NCI-H187 (cell line): ENCODE data around the gene DOCK2.
A peak's percentile ranks its signal among the peaks of the same experiment; 100 is the strongest.
"Not testable (repeated sequence)": the region's sequence is repeated elsewhere in the genome, so short reads cannot be mapped to it uniquely, and the experiment has no call there.

Experiments
- DNase-seq, 2 experiments: peaks; one replicate each; lab custom pipeline; 2025; lab: John Stamatoyannopoulos, UW

DOCK2 gene

DNA sequence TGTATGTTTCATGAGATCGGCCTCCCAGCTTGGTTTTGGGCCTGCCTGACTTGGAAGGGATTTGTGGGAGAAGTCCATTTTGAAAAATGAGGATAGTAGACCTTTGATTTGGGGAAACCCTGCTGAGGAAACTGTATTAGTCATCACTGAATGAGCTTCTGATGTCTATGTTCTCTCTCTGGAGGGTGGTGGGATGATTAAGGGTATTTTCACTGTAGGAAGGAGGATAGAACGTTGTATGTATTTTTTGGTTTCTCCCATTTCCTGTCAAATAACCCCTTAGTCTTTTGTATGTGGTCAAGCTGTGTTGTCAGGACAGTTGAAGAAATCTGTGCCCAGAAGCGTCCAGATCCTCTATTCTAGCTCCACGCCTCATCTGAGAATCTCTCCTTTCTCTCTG lies 191.3 kb downstream of the DOCK2 start:
- no peak for DNase-seq

DNA sequence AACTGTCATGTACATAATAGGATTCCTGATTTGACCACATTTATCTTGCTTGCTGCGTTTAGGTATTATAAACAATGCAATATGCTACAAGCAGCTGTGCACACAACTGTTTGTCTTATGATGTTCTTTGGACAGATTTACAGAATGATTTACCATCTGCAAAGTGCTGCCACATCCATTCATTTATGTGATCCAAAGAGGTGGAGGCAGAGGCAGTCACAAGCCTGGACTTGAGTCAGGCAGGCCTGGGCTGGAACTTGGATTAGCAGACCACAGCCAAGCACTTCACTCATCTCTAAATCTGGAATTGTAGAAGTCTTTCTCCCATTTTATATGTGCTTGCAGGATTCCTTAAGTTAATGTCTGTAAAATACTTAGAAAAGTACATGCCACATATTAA lies 194.3 kb downstream of the DOCK2 start:
- peak in 1 of 2 experiments; percentile 2 for DNase-seq

DNA sequence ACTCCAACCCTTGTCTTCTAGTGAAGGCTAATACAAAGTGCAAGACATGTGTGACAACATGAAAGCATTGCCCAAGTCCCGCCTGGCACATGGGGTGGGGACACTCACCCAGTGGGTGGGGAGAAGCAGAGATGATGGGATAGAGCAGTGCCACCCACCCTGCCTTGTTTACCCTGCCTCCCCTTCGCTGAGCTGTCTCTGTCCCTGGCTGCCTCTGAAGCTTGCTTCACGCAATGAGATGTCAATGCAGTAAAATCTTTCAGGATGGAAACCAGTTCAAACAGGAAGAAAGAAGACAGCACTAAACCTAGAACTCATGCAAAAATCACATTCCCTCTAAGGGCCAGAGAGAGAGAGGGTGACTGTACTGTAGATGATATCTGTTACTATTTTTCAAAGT lies 195.2 kb downstream of the DOCK2 start:
- DNase-seq: no peak

DNA sequence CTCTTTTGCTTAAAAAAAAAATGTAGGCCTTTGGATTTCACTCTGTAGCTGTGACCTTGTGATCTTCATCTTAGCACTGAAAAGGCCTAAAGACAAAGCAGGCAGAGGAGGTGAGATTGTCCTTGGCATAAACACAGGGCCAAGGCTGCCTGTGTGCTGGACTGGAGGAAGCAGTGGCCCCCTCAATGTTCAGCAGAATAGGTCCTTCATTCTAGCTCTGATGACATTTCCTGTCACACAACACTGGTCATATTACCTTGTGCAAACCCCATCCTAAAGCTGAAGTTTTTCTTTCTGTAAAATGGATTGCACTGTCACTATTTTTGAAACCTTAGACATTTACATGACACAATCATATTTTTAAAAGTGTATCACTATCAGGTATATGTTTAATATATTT lies 195.8 kb downstream of the DOCK2 start:
- DNase-seq: no peak

DNA sequence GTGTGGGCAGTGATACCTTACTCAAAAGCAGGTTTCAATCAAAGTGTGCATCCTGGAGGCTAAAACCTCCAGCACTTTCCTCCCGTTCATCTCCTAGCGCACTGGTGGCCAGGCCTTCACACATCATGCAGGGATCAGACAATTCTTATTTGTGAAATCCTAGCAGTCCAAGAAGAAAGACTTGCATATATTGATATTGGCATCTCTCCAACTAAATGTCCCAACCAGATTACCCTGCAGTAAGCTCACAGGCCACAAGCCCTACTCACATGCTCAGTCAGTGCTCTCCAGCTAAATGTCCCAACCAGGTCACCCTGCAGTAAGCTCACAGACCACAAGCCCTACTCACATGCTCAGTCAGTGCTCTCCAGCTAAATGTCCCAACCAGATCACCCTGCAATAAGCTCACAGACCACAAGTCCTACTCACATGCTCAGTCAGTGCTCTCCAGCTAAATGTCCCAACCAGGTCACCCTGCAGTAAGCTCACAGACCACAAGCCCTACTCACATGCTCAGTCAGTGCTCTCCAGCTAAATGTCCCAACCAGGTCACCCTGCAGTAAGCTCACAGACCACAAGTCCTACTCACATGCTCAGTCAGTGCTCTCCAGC lies 196.7 kb downstream of the DOCK2 start:
- DNase-seq: not testable (repeated sequence)

DNA sequence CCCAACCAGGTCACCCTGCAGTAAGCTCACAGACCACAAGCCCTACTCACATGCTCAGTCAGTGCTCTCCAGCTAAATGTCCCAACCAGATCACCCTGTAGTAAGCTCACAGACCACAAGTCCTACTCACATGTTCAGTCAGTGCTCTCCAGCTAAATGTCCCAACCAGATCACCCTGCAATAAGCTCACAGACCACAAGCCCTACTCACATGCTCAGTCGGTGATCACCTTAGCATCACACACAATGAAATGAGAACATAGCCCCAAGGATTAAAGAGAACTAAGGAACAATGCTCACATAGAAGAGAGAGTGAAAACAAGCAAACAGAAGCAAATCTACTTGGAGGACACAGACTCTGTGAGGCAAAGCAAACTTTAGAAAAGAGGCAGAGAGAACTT lies 197.5 kb downstream of the DOCK2 start:
- DNase-seq: not testable (repeated sequence)

DNA sequence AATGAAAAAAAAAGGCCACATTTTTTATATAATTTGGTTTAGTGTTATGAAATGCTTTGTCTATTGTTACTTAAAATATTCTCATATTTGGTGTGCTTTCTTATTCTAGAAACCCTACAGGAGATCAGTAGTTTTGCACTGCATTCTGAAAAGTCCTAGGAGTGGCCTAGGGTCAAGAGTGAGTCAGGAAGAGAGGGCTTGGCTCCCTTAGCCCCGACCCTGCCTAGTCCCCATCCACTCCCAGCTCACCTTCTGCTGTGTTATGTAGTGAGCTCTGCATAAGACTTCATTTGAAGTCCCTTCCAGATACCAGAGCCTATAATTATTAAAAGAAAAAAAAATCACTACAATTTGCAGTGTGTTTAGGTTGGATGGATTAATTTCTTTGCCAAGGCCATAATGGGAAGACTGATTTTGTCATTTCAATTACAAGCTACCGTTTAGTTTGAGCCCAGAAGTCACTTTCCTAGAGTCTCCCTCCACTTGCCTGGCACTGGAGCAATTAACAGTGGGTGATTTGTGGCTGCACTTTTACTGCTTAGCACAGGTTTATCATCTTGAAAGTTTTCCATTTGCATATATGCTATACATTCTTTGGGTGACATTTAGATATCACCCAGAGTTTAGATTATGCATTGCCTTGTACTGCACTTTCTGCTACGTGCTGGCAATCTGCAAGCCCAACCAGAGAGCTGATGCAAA lies 199.9 kb downstream of the DOCK2 start:
- DNase-seq: no peak

DNA sequence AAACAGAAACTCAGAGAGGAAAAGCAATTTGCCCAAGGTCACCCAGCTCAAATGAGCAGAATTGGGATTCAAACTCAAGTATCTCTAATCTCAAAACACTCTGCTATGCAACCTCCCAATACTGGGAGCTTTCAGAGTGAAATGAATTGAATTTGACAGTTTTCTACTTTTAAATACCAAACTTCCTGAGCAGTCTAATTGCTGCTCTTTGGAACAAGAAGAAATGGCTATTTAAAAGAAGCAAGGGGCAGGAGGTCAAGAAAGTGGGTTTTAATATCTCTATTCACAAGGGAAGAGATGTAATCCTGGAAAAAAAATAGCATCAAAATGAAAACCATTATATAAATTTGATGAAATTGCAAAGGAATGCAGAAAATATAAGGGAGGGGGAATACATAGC lies 200.6 kb downstream of the DOCK2 start:
- DNase-seq: no peak

DNA sequence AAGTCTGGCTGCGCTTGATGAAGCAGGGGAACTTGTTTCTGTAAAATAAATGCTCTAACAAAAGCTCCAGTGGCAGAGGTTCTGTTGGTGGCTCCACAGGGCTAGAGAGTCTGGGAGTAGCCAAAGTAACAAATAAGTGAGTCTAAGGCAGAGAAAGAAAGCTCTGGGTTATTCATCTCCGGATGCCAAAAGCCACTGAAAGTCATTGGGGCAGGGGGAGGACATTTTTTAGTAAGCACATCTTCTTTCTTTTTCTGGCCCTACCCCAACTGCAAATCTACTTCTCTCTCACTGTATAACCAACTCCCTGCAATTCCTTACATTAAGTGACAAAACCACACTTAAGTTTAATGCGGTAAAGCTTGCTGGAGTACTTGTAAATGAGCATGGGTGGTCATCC lies 201.6 kb downstream of the DOCK2 start:
- no peak for DNase-seq

DNA sequence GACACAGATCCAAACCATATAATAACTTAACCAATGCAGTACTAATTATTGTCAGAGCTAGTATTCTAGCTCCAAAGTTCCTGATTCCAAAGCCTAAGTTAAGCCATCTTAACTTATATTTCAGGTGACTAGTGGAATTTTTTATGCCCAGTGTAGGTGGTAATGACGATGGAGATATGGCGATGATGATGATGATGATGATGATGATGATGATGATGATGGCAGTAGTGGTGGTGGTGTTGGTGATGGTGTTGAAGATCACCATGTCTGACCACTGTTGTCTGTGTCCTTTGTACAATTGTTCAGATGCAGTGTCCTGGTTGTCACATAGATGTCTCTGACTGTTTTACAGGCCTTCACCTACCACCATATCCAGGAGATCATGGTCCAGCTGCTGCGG lies 203.3 kb downstream of the DOCK2 start:
- no peak for DNase-seq

DNA sequence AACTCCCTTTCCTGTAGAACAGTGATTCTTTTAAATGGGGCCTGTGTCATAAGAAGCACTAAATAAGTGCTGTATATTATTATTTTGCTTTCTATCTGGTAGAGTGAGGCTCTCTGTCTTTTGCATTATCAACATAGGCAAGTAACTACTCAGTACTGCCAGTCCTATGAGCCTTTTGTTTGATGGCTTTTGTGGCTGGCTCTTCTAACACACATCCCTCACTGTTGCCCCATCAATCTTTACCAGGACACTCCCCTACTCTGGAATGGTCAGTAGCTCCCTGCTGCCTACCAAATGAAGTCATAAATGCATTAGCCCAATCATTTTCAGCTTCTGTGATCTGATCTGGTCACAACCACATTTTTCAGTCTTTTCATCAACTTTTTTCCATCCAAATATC lies 205.6 kb downstream of the DOCK2 start:
- no peak for DNase-seq

DNA sequence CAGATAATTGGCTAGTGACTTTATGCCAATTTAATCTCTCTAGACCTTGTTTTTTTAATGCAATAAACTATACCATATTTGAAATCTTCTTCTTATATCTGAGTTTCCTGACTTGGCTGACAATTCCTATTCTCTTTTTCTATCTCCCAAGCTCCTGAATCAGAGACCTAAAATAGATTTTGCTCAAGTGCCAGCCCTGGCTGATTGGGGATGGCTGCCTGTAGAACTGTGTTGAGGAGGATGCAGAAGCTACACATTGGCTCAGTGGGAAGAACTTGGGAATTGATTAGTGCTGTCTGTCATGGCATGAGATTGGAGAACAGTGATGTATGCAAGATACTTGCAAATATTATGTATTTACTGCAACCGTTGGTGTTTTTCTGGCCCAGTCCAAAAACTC lies 210.4 kb downstream of the DOCK2 start:
- no peak for DNase-seq

DNA sequence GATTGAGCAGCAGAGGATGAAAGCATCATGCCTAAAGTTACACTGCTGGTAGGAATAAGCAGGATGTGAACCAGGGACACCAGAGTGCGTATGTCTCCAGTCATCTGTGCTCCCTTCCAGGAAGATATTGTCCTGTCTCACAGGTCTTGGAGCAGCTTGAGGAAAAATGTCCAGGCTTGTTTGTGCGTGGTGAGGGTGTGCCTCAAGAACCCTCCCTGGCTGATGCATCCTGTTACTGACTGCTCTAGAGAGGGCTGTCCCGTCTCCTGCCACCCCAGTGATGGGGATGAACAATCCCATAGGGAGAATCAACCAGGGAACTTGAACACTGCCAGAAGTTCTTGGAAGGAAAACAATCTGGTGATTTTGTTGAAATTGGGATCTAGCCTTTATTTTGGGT lies 211.2 kb downstream of the DOCK2 start:
- no peak for DNase-seq

DNA sequence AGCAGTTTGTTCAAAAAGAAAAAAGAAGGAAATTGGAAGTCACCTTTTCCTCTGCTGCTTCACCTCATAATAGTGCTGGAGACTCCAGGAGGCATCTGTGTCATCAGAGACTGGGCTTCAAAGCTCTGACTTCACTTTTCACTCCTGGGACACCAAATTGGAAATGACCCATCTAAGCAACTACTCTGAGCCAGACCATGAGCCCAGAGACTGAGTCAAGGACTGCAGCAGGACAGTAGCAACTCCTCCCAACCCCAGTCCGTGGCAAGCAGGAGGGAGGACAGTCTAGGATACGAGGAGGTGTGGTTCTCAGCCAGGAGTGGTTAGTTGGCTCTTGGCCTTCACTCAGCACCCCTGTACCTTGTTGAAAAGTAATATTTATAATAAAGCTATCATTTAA lies 211.7 kb downstream of the DOCK2 start:
- no peak for DNase-seq

DNA sequence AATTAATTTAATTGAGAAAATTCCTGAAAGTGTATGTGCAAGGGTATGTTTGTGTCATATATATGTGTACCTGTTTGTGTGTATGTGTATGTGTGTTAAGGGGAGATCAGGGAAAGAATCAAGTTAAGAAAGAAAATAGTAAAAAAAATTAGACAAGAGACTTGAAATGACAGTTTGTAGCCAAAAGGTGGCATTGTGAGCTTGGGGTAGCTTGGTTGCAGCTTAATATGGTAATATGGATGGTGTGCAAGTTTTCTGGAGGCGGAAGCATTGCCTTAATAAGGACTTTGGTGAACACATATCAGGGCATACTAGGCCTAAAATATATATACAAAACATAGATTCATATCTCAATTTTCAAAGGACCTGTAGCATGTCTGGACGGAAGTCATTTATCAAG lies 213.3 kb downstream of the DOCK2 start:
- DNase-seq: no peak

DNA sequence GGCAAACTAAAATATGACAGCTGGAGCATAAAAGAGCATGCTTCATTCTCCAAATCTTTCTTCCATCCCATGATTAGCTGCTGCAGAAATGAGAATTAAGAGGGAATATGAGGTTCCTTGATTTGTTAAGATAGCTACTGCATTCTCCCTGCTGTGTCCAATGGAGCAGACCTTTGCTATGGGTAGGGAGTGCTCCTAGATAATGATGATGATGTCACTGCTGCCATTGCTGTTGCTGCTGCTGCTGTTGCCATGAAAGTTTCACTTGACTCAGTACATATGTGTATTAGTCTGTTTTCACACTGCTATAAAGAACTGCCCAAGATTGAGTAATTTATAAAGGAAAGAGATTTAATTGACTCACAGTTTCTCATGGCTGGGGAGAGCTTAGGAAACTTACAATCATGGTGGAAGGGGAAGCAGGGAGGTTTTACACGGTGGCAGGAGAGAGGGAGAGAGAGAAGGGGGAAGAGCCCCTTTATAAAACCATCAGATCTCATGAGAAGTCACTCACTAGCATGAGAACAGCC lies 214.3 kb downstream of the DOCK2 start:
- no peak for DNase-seq

DNA sequence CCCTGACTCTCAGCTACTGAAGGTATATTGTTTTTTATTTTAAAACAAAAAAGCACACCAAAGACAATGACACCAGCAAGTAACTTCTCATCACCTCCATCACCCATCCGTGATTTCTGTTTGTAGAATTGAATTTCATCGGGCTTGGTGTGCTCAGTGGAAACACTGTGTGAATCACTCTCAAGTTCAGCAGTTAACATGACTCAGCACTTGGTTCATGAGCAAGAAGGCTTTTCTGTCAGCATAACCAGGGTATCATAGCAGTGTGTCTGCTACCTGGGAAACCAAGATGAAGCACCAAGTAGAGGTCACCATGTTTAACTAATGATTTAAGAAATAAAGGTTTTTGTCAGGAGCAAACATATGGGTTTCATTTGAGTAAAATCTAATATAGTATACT lies 219.5 kb downstream of the DOCK2 start:
- DNase-seq: no peak

DNA sequence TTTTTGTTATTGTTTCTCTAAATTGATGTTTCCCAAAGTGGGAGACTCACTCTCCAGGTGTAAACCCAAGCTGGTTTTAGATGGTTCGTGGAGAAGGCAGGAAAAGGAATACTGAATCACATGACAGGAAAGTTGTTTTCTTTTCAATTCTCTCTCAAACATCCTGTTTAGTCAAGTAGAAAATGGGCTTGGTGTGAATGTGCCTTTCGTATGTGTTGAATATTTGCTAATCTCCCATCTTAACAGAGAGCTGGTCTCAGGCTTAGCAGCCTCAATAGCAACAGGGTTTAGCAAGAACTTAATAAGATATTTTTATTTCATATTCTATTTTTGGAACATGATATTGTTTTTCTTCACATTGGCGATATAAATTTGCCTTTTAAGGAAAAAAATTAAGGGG lies 223.5 kb downstream of the DOCK2 start:
- DNase-seq: no peak

DNA sequence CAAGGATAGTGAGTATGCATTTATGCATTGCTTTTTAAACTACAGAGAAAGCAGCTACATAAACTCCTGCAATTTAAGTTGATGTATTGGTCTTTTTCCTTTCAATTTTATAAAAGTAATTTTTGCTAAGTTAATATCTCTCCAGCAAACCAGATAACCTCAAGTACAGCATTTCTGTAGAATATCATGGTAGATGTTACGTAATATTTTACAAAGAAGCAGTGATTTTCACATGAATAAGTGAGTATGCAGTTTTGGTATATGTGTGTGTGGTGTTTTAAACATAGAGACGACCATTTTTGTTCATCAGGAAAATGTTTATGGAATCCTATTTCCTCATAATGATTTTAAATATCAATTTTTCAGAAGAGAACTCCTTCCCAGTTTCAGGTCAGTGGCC lies 224.4 kb downstream of the DOCK2 start:
- no peak for DNase-seq

DNA sequence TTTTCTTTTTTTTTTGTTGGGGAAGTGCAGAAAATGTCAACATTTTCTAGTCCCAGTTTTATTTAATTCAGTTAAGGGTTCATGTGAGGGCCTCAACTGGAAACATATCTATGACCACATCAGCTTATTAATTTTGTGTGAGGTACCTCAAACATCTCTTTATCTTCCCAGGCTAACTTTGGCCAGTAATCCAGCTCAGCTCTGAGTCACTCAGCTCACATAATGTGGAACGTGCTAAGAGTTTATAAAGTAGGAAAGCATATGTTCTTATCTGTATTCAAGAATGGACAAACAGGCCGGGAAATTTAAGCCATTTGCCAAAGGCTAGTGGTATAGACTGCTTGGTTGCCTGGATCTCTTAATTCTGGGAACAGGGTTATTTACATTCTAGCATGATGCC lies 224.9 kb downstream of the DOCK2 start:
- no peak for DNase-seq

DNA sequence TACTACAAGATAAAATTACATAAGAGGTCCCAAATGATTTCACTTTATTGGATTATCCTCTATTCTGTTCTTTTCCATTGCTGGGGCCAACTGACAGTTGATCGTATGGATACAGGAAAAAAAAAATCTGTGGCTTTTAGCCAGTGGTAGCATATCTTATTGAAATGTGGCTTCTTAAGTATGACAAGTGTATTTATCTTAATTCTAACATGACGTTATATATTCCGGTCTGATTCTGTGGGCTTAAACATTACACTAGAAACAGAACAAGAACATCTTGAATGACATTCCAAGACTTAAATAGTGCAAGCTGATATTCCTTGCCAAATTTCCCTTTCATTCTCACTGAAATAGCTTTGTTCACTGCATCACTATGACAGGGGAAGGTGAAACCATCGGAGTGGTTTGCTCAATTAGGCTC lies 225.3 kb downstream of the DOCK2 start:
- DNase-seq: no peak

DNA sequence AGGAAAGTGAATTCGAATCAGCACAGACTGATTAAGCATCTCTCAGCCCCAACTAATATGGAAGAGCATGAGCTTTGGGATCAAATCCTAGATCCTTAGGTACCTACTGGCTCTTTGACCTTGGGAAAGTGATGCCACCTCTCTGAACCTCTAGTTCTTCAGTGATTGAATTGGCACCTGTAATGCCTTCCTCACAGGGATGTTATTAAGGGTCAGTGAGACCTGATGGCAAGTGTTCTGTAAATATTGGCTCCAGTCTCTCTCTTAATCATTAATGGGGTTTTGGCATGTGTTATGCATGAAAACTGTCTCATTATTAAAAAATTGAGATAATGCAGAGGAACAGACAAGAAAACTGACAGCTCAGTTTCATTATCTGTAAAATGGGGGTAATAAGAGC lies 227.4 kb downstream of the DOCK2 start:
- no peak for DNase-seq

DNA sequence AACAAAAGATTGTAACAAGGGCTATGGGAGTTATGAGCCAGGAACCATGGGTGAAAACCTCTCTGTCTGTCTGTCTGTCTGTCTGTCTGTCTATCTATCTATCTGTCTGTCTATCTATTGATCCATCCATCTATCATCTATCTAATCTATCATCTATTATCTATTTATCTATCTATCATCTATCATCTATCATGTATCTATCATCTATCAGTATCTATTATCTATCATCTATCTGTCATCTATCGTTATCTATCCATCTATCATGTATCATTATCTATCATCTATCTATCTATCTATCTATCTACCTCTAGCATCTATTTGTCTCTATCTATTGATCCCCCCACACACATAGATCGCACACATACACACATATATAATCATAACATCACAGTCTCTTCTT lies 230.3 kb downstream of the DOCK2 start:
- DNase-seq: no peak

DNA sequence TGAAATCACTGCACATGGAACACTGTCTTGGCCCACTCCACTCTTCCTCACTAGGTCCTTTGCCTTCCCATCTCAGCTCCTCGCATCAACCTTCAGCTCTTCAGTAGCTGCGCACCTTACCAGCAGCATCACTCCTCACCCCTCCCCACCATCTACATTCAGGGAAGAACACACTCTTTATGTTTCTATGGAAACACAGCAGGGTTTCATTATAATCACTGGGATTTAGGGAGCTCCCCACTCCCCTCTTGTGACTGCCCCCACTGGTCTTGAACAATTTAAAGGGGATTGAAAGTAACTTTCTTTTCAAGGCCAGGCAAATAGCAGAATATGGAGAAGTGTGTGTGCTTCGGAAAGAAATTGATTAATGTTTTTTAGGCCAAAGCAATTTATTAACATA lies 232.0 kb downstream of the DOCK2 start:
- no peak for DNase-seq
